GM19395 (cell line): Measurements from ENCODE around the gene DEUP1.
"Not testable (repeated sequence)": the region's sequence is repeated elsewhere in the genome, so short reads cannot be mapped to it uniquely, and the experiment has no call there.

Experiments used
- ATAC-seq: cut with Tn5 transposase; IDR thresholded peaks from one replicate; pipeline ENCODE4 v1.9.1; 2021; ENCODE audit warnings: mild to moderate bottlenecking, moderate library complexity; ENCODE audit not compliant: unreplicated experiment

The DEUP1 gene

DNA sequence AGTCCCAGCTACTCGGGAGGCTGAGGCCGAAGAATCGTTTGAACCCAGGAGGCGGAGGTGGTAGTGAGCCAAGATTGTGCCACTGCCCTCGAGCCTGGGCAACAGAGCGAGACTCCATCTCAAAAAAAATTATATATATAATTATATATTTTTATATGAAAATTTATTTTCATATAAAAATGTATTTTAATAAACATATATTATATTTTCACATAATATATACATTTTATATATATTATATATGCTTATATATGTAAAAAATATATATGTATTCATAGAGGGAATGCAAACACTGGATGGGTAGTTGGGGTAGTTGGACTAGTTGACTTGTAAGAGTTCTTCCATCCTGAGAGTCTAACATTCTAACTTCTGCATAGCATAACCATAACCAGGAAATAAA lies 20.3 kb downstream of the DEUP1 start:
- ATAC-seq, result no peak

- no peak for ATAC-seq
Observed at GRCh38 chr11:93359396-93359795, 28.9 kb downstream of the DEUP1 start.

- ATAC-seq, result no peak
Observed at GRCh38 chr11:93361435-93361834, 30.9 kb downstream of the DEUP1 start.

- no peak for ATAC-seq
Observed at GRCh38 chr11:93368022-93368421, 37.5 kb downstream of the DEUP1 start.

GRCh38 chr11:93370260-93370659 lies 39.7 kb downstream of the DEUP1 start:
- ATAC-seq, result no peak

DNA sequence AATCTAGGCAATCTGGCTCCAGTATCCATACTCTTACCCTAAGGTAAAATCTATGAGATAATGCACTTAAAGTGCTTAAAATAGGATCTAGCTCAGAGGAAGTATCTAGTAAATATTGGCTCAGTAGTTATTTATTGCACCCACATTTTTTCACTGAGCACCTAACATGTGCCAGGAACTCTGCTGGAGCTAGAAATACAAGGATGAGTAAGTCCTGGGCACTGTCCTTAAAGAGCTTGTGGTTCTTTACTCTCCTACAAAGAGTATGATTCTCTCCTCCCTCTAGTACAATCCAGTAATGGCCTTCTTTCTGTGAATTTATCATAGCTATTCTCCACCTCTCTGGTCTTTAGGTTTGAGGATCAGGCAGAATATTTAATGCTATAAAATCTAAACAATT lies 59.2 kb downstream of the DEUP1 start:
- no peak for ATAC-seq

DNA sequence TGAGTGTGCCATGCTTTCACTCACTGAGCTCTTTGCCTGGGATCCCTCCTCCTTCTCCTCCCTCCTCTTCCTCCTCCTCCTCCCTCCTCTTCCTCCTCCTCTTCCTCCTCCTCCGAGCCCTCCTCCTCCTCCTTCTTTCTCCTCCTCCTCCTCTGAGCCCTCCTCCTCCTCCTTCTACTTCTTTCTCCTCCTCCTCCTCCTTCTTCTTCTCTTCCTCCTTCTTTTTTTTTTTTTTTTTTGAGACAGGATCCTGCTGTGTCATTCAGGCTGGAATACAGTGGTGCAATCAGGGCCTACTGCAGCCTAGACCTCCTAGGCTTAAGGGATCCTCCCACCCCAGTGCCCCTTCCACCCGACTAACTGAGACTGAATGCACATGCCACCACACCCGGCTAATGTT lies 62.3 kb downstream of the DEUP1 start:
- no peak for ATAC-seq

- no peak for ATAC-seq
Observed at GRCh38 chr11:93393386-93393785, 62.8 kb downstream of the DEUP1 start.

- no peak for ATAC-seq
Observed at GRCh38 chr11:93394488-93394887, 63.9 kb downstream of the DEUP1 start.

GRCh38 chr11:93396316-93396715 lies 65.8 kb downstream of the DEUP1 start:
- ATAC-seq, result no peak

DNA sequence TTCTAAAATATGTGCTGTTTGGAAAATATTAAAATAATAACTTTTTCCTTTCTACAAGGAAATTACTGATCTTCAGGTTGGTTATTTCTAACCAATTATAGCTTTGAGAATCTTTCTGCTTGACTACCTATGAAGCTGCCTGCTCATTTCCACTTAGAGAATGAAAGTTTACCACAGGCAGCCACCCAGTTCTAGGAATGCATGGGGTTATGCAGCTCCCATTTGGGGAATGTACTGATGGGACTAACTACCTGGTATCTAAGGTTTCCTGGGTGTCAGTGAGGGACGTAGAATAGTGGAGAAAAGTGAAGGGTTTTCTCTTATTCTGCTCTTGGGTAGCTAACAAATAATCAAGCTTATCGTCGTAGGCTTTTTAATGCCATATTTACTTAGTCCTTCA lies 73.4 kb downstream of the DEUP1 start:
- ATAC-seq, result no peak

GRCh38 chr11:93407777-93408401 lies 77.3 kb downstream of the DEUP1 start:
- no peak for ATAC-seq

DNA sequence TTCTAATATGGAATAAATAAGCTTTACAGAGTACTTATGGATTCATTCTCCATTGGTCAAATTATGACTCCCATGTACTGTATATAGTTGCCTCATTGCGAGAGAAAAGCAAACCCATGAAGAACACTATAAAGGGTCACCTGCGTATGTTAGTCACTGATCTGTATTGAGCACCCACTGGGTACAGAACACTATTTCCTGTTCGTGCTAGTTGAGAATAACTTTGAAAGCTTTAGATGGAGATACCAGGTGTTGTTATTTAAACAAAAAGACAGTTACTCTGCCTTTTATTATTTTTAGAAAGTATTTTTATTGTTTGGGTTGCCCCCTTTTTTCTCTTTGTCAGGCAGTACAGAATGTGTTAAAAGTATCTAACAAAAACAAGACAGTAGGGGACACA lies 79.9 kb downstream of the DEUP1 start:
- ATAC-seq, result no peak

DNA sequence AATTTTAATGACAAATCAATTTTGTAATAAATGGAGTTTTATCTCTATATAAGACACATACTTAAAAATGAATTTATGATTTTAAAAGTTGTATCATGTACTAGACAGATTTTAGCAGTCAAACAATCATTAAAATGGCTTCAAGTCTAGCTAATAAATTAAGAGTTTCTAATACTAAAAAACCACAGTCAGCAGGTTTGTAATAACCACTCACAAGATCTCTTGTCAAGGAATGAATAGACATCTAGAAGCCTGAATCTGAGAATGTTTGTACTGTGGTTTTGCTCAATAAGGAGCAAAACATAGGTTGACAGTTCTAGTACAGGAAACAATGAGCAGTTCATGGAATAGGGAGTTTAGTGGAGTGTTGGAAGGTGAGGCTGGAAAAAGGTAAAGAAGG lies 81.2 kb downstream of the DEUP1 start:
- ATAC-seq, result no peak

- ATAC-seq, result no peak
Observed at GRCh38 chr11:93432247-93432646, 101.7 kb downstream of the DEUP1 start.

DNA sequence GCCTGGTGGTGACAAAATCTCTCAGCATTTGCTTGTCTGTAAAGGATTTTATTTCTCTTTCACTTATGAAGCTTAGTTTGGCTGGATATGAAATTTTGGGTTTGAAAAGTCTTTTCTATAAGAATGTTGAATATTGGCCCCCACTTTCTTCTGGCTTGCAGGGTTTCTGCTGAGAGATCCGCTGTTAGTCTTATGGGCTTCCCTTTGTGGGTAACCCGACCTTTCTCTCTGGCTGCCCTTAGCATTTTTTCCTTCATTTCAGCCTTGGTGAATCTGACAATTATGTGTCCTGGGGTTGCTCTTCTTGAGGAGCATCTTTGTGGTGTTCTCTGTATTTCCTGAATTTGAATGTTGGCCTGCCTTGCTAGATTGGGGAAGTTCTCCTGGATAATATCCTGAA lies 112.7 kb downstream of the DEUP1 start:
- ATAC-seq, result not testable (repeated sequence)

DNA sequence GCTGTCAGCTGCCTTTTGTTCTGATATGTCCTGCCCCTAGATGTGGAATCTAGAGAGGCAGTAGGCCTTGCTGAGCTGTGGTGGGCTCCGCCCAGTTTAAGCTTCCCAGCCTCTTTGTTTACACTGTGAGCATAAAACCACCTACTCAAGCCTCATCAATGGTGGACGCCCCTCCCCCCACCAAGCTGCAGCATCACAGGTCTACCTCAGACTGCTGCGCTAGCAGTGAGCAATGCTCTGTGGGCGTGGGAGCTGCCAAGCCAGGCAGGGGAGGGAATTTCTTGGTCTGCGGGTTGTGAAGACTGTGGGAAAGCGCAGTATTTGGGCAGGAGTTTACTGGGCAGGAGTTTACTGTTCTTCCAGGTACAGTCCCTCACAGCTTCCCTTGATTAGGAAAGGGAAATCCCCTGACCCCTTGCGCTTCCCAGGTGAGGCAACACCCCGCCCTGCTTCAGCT lies 114.1 kb downstream of the DEUP1 start:
- ATAC-seq, result no peak

GRCh38 chr11:93458286-93458685 lies 127.7 kb downstream of the DEUP1 start:
- no peak for ATAC-seq

GRCh38 chr11:93463666-93464065 lies 133.1 kb downstream of the DEUP1 start:
- not testable (repeated sequence) for ATAC-seq

DNA sequence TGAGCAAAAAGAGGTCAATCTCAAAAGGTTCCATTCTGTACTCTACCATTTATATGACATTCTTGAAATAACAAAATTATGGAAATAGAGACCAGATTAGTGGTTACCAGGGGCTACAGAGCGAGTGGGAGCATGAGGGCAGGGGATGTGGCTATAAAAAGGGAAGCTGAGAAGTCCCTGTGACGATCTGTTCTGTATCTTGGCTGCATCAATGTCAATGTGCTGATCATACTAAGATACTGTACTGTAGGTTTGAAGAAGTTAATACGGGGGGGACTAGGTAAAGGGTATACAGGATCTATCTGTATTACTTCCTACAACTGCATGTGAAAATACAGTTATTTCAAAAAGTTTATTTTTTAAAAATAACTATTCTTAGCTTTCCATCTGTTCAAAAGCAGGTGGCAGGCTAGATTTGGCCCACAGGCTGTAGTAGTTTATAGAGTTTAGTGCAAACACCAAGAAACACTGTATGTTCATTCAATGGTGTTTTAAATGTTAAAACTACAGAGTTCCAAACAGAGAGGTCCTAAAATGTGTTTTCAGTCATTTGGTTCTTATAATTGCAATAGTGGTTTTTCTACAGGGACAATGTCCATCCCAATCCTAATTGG lies 134.5 kb downstream of the DEUP1 start:
- ATAC-seq, result no peak

DNA sequence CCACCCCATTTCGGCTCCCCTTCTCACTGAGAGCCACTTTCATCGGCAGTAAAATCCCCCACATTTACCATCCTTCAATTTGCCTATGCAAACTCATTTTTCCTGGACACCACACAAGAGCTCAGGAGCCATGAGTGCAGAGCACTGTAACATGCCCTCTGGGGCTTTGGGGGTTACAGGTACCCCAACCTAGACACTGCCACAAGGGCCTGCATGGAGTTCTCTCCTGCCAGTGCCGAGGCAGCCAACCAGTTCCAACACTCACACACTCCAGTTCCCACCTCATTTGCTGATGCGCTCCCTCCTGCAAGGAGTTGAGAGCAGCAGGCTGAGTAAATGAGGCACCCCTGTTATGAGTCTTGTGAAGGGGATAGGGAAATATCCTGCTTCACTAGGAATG lies 136.5 kb downstream of the DEUP1 start:
- no peak for ATAC-seq

DNA sequence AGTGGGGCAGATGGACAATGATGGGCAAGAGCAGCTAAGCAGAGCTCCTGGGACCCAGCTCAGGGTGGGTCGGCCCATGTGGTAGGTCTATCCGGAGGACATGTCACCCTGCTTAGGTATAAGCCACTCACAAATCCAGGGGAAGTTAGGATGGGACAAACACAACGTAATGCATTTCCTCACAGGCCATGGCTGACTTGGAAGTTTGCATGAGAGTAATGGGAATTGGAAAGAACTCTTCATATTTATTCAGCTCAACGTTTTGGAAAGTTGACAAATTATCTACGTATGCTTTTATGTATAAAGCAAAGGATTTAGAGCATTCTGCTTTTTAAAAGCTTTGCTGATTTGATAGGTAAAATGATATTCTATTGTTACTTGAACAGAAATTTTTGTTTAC lies 137.7 kb downstream of the DEUP1 start:
- ATAC-seq, result no peak

- ATAC-seq, result no peak
Observed at GRCh38 chr11:93474123-93474522, 143.6 kb downstream of the DEUP1 start.
